MM.1S (cell line): ENCODE measurements around the gene ABCG2.

Source experiments
- DNase-seq: peaks from one replicate; pipeline ENCODE4 v3.0.0-alpha.2; 2015
- H2AFZ ChIP-seq: fragments of 300-600 bp; sonication (generic); 2 replicates; pipeline ENCODE4 v1.6.0; 2016; ENCODE audit warnings: antibody characterized with exemption, low read length
- H3F3A ChIP-seq: fragments of 300-600 bp; sonication (generic); 2 replicates; pipeline ENCODE4 v1.6.1; 2016; ENCODE audit warnings: mild to moderate bottlenecking, antibody characterized with exemption, low read length, moderate library complexity, mixed read lengths; ENCODE audit not compliant: insufficient read depth
- H3K27ac ChIP-seq: fragments of 300-600 bp; sonication (generic); 2 replicates; pipeline ENCODE4 v1.5.1; 2016; ENCODE audit warnings: mild to moderate bottlenecking, low read length
- H3K27me3 ChIP-seq: fragments of 300-600 bp; sonication (generic); replicated peaks from 2 replicates; pipeline ENCODE4 v1.6.0; 2016; ENCODE audit warnings: low read length; ENCODE audit not compliant: insufficient read depth
- H3K36me3 ChIP-seq: fragments of 300-600 bp; sonication (generic); replicated peaks from 2 replicates; pipeline ENCODE4 v1.6.1; 2016; ENCODE audit warnings: mild to moderate bottlenecking, low read length, mixed read lengths; ENCODE audit not compliant: insufficient read depth
- H3K4me1 ChIP-seq: fragments of 300-600 bp; sonication (generic); 2 replicates; pipeline ENCODE4 v1.6.1; 2016; ENCODE audit warnings: low read length, mixed read lengths
- H3K4me2 ChIP-seq: fragments of 300-600 bp; sonication (generic); 2 replicates; pipeline ENCODE4 v1.6.0; 2016; ENCODE audit warnings: low read depth, low read length
- H3K4me3 ChIP-seq: fragments of 300-600 bp; sonication (generic); 2 replicates; pipeline ENCODE4 v1.5.1; 2016; ENCODE audit warnings: low read length, mixed read lengths
- H3K79me2 ChIP-seq: fragments of 300-600 bp; sonication (generic); 2 replicates; pipeline ENCODE4 v1.6.1; 2016; ENCODE audit warnings: mixed run types, low read length, mixed read lengths
- H3K9ac ChIP-seq: fragments of 300-600 bp; sonication (generic); 2 replicates; pipeline ENCODE4 v1.6.1; 2016; ENCODE audit warnings: low read length, mixed read lengths
- H3K9me2 ChIP-seq: fragments of 300-600 bp; sonication (generic); replicated peaks from 2 replicates; pipeline ENCODE4 v1.6.1; 2016; ENCODE audit warnings: mild to moderate bottlenecking, low read length, mixed read lengths; ENCODE audit not compliant: insufficient read depth
- H3K9me3 ChIP-seq: fragments of 300-600 bp; sonication (generic); replicated peaks from 2 replicates; pipeline ENCODE4 v1.6.1; 2016; ENCODE audit warnings: mild to moderate bottlenecking, low read length, mixed read lengths; ENCODE audit not compliant: insufficient read depth
- H4K20me1 ChIP-seq: fragments of 300-600 bp; sonication (generic); 2 replicates; pipeline ENCODE4 v1.6.1; 2016; ENCODE audit warnings: mild to moderate bottlenecking, low read length, moderate library complexity, mixed read lengths; ENCODE audit not compliant: insufficient read depth
- EZH2 ChIP-seq: fragments of 300-600 bp; sonication (generic); optimal IDR thresholded peaks from 2 replicates; pipeline ENCODE3; 2017; ENCODE audit warnings: low read depth, mild to moderate bottlenecking, antibody characterized with exemption, low read length, mixed read lengths
- EZH2phosphoT487 ChIP-seq: fragments of 300-600 bp; sonication (generic); IDR thresholded peaks from 2 replicates; pipeline ENCODE4 v1.6.1; 2018; ENCODE audit warnings: antibody characterized with exemption, low read length
- TF ChIP-seq, protein P1 (sequence below): fragments of 300-600 bp; sonication (generic); IDR thresholded peaks from 2 replicates; pipeline ENCODE4 v1.5.1; 2016; ENCODE audit warnings: antibody characterized with exemption, low read length, mixed read lengths

Gene ABCG2

DNA sequence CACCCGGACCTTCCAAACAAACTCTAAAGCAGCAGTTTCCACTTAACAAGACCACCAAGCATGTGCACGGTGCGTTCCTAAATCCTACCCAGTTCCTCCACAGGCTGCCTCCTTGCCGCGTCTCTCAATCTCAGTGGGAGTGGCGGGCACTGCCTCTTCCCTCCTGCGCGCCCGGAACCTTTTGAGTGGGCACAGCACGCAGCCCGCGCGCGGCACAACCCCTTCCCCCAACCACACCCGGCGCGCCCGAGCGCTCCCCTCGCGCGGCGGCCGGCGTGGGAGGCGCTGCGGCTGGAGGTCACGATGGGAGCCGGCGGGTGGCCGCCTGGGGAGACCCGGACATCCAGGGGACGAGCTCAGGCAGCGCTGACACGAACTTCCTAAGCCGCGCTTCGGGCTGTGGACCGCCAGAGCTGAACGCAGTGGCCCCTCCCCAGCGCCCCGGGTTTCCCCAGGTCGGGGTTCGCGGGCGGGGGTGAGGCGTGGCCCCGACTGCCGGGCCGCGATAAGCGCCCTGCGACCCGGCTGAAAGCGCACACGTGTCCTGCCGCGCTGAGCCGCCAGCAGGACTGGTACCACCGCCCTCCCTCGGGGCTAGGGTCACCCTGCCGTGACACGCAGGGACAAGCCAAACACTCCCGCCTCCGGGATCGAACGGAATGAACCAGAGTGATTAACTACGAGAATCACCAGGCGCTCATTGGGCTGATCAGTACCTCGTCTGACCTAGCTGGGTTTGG, at the start of gene ABCG2:
TSS of gene ABCG2 (minus strand) at position 151 of the 740 bp plus-strand sequence. CDS start 18,644 bp downstream, outside the sequence.
- H3K27ac ChIP-seq, result no peak within 1 kb of the TSS
- no peaks in the 10 kb centered on the region for H3K79me2 ChIP-seq
- H3K9me2 ChIP-seq, result no peaks in the 10 kb centered on the region
- H3K4me3 ChIP-seq, result peak within 1 kb of the TSS; percentile 64
- no peaks in the 10 kb centered on the region for H3K27me3 ChIP-seq
- peak within 1 kb of the TSS; percentile 85 for H2AFZ ChIP-seq
- no peaks in the 10 kb centered on the region for H3F3A ChIP-seq
- no peak for TF ChIP-seq EZH2
- H3K36me3 ChIP-seq, result no peaks in the 10 kb centered on the region
- no peaks in the 10 kb centered on the region for H3K4me1 ChIP-seq
- H3K9ac ChIP-seq, result peak within 1 kb of the TSS; percentile 8; the same call in 1 of the 2 replicates
- H4K20me1 ChIP-seq, result no peaks in the 10 kb centered on the region
- peak; percentile 24 for DNase-seq
- H3K9me3 ChIP-seq, result no peaks in the 10 kb centered on the region
- H3K4me2 ChIP-seq, result peak within 1 kb of the TSS; percentile 92

GRCh38 chr4:88208156-88208555, 49.7 kb upstream of the ABCG2 start:
- H3K4me3 ChIP-seq, result no peak overlapping the region

GRCh38 chr4:88207171-88207570, 48.7 kb upstream of the ABCG2 start:
- no peaks in the 10 kb centered on the region for H3F3A ChIP-seq
- H3K4me1 ChIP-seq, result peaks cover 4% of the 10 kb centered on the region
- no peak for DNase-seq
- no peaks in the 10 kb centered on the region for H3K27me3 ChIP-seq
- no peaks in the 10 kb centered on the region for H3K79me2 ChIP-seq
- H3K4me2 ChIP-seq, result no peak overlapping the region
- no peak overlapping the region for H2AFZ ChIP-seq
- no peaks in the 10 kb centered on the region for H3K9me3 ChIP-seq
- H3K9ac ChIP-seq, result no peak overlapping the region
- H3K27ac ChIP-seq, result no peak overlapping the region
- no peaks in the 10 kb centered on the region for H3K36me3 ChIP-seq
- no peaks in the 10 kb centered on the region for H4K20me1 ChIP-seq
- no peaks in the 10 kb centered on the region for H3K9me2 ChIP-seq
- no peak overlapping the region for H3K4me3 ChIP-seq
- TF ChIP-seq EZH2phosphoT487, result no peak
- TF ChIP-seq, protein P1, sequence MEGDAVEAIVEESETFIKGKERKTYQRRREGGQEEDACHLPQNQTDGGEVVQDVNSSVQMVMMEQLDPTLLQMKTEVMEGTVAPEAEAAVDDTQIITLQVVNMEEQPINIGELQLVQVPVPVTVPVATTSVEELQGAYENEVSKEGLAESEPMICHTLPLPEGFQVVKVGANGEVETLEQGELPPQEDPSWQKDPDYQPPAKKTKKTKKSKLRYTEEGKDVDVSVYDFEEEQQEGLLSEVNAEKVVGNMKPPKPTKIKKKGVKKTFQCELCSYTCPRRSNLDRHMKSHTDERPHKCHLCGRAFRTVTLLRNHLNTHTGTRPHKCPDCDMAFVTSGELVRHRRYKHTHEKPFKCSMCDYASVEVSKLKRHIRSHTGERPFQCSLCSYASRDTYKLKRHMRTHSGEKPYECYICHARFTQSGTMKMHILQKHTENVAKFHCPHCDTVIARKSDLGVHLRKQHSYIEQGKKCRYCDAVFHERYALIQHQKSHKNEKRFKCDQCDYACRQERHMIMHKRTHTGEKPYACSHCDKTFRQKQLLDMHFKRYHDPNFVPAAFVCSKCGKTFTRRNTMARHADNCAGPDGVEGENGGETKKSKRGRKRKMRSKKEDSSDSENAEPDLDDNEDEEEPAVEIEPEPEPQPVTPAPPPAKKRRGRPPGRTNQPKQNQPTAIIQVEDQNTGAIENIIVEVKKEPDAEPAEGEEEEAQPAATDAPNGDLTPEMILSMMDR, result no peak
- no peak for TF ChIP-seq EZH2

More at GRCh38 chr4:88208156-88208555, 49.7 kb upstream of the ABCG2 start:
- DNase-seq, result no peak
- no peaks in the 10 kb centered on the region for H3K27me3 ChIP-seq
- TF ChIP-seq EZH2phosphoT487 (no peak), EZH2 (no peak)
- TF ChIP-seq, protein P1, result no peak
- no peaks in the 10 kb centered on the region for H3K36me3 ChIP-seq
- H3K79me2 ChIP-seq, result no peaks in the 10 kb centered on the region
- H3F3A ChIP-seq, result no peaks in the 10 kb centered on the region
- no peaks in the 10 kb centered on the region for H4K20me1 ChIP-seq
- no peak overlapping the region for H3K9ac ChIP-seq
- H3K4me2 ChIP-seq, result no peak overlapping the region
- no peak overlapping the region for H3K27ac ChIP-seq
- no peak overlapping the region for H2AFZ ChIP-seq
- H3K9me3 ChIP-seq, result no peaks in the 10 kb centered on the region
- H3K4me1 ChIP-seq, result peaks cover 4% of the 10 kb centered on the region
- H3K9me2 ChIP-seq, result no peaks in the 10 kb centered on the region

DNA sequence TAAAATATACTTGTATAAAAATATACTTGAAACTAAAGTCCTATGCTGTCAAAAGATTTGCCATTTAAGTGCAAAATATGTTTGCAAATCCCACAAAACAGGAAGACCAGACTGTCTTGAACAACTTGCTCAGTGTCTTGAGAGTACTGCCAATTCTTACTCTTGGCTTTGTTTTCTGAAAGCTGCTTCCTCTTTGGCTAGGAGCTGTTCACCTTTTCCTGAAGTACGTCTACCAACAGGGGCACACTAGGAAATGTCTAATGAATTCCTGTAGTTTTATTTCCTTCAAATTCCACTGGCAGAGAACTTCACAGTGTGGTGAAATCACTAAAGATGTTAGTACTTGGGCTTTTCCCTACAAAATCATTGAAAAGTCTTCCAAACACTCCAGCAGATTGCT, 46.4 kb upstream of the ABCG2 start:
- Histone ChIP-seq H3K27me3 (no peaks in the 10 kb centered on the region), H3K4me2 (no peak overlapping the region), H3K36me3 (no peaks in the 10 kb centered on the region), H3K9me2 (no peaks in the 10 kb centered on the region), H3K4me3 (no peak overlapping the region), H3K79me2 (no peaks in the 10 kb centered on the region), H3K9me3 (no peaks in the 10 kb centered on the region), H4K20me1 (no peaks in the 10 kb centered on the region), H3F3A (no peaks in the 10 kb centered on the region), H3K4me1 (no peaks in the 10 kb centered on the region), H3K9ac (no peak overlapping the region), H2AFZ (no peak overlapping the region), H3K27ac (no peak overlapping the region)
- DNase-seq, result no peak
- no peak for TF ChIP-seq EZH2phosphoT487
- TF ChIP-seq, protein P1, result no peak
- TF ChIP-seq EZH2, result no peak
